Nephron progenitor cell (in vitro differentiated cells): ENCODE data around the gene MYO1E.

ENCODE experiments used
- DNase-seq: peaks from one replicate; pipeline ENCODE4 v3.0.0; 2021
- H3K27ac Mint-ChIP-seq: 2 replicates; pipeline ENCODE4 v1.8.0; 2021; ENCODE audit warnings: mild to moderate bottlenecking, moderate library complexity, mixed read lengths
- H3K27me3 Mint-ChIP-seq: 2 replicates; pipeline ENCODE4 v1.8.0; 2021; ENCODE audit warnings: mild to moderate bottlenecking, low read depth, mixed read lengths; ENCODE audit not compliant: poor library complexity
- H3K36me3 Mint-ChIP-seq: 2 replicates; pipeline ENCODE4 v1.8.0; 2021; ENCODE audit warnings: low read depth, mixed read lengths
- H3K4me1 Mint-ChIP-seq: 2 replicates; pipeline ENCODE4 v1.8.0; 2021; ENCODE audit warnings: mixed read lengths
- H3K4me3 Mint-ChIP-seq: 2 replicates; pipeline ENCODE4 v1.8.0; 2021; ENCODE audit warnings: mild to moderate bottlenecking, moderate library complexity, mixed read lengths
- H3K9me3 Mint-ChIP-seq: 2 replicates; pipeline ENCODE4 v1.8.0; 2021; ENCODE audit warnings: mild to moderate bottlenecking, moderate library complexity, mixed read lengths
- TF ChIP-seq, protein P1 (sequence below): fragments of 200-600 bp; sonication (generic); IDR thresholded peaks from 2 replicates; pipeline ENCODE4 v1.5.0; 2021; ENCODE audit warnings: antibody characterized with exemption

MYO1E gene

DNA sequence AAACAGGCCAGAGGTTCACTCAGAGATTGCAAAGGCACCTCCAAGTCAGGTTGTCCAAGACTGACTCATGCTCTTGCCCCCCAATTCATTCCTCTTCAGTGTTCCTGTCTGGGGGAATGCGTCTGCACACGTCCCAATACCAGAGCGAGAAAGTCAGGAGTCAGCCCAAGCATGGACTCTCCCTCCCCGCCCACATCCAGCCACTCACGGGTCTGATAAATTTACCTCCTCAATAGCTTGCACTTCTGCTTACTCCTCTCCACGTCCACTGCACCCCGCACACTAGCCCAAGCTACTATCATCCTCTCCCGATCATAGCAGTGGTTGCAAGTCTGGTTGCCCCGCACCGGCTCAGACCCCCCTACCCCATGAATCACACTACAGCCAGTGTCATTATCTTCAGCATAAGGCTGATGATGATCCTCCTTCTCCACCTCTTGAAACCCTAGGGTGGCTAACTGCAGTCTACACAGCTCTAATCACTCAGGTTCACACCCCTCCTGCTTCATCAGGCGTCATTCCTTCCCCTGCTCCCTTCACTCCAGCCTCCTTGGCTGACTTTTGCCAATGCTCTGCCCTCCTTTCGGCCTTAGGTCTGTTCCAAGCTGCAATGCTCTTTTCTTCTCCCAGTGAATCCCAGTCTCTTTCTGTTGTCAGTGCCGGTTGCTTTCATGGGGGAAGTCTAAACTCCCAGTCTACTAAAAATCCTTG lies 27.6 kb upstream of the MYO1E start:
- peak overlapping the region; percentile 9 for H3K4me3 Mint-ChIP-seq
- peak overlapping the region; percentile 89 for H3K27ac Mint-ChIP-seq
- TF ChIP-seq, protein P1, sequence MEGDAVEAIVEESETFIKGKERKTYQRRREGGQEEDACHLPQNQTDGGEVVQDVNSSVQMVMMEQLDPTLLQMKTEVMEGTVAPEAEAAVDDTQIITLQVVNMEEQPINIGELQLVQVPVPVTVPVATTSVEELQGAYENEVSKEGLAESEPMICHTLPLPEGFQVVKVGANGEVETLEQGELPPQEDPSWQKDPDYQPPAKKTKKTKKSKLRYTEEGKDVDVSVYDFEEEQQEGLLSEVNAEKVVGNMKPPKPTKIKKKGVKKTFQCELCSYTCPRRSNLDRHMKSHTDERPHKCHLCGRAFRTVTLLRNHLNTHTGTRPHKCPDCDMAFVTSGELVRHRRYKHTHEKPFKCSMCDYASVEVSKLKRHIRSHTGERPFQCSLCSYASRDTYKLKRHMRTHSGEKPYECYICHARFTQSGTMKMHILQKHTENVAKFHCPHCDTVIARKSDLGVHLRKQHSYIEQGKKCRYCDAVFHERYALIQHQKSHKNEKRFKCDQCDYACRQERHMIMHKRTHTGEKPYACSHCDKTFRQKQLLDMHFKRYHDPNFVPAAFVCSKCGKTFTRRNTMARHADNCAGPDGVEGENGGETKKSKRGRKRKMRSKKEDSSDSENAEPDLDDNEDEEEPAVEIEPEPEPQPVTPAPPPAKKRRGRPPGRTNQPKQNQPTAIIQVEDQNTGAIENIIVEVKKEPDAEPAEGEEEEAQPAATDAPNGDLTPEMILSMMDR: no peak

DNA sequence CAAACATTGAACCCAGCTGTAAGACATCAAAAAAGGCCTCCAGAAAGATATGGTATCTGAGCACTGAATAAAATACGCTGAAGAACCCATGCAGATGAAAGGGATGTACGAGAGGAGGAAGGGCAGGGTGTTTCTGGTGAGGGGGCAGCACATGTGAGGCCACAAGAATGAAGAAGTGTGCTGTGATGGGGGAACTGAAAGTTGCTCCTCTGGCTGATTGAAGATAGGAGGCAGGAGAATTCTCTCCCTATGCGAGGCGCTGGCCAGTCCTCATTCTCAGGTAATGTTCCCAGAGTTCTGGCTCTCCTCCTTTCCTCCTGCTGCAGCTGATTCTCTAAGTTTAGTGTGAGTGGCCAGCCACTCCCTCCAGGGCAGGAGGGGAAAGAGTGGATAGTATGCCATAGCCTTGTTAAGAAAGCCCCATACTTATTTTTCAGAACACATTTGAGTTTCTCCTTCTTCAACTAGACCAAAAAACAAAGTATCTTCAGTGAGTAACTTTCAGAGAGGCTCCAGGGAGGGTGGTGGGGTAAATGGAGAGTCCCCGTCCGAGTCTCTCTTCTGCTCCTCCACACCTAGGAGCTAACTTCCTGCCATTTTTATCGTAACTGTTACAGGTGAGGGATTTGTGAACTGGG lies 26.9 kb upstream of the MYO1E start:
- no peaks in the 10 kb centered on the region for H3K36me3 Mint-ChIP-seq
- TF ChIP-seq, protein P1: no peak
- H3K4me3 Mint-ChIP-seq: no peak overlapping the region
- H3K27me3 Mint-ChIP-seq: peaks cover 8% of the 10 kb centered on the region
- H3K9me3 Mint-ChIP-seq: no peaks in the 10 kb centered on the region
- peaks cover 58% of the 10 kb centered on the region for H3K4me1 Mint-ChIP-seq
- no peak overlapping the region for H3K27ac Mint-ChIP-seq
- DNase-seq: no peak

More for the DNA sequence above, 27.6 kb upstream of the MYO1E start:
- no peaks in the 10 kb centered on the region for H3K36me3 Mint-ChIP-seq
- no peaks in the 10 kb centered on the region for H3K9me3 Mint-ChIP-seq
- H3K27me3 Mint-ChIP-seq: peaks cover 10% of the 10 kb centered on the region
- no peak for DNase-seq
- peaks cover 58% of the 10 kb centered on the region for H3K4me1 Mint-ChIP-seq

DNA sequence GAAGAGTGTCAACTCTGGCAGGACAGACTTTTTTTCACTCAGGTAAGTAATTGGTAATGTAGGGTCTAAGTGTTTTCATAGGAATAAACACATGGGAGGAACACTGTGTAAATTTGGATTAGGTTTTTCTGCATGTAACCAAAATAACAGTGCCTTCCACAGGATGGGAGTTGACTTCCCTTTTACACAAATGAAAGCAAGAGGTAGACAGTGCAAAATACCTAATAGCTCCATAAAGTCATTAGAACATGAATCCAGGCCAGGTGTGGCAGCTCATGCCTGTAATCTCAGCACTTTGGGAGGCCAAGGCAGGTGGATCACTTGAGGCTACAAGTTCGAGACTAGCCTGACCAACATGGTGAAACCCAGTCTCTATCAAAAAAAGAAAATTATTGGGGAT lies 25.5 kb upstream of the MYO1E start:
- Mint-ChIP-seq H3K36me3 (no peaks in the 10 kb centered on the region), H3K27ac (no peak overlapping the region), H3K4me1 (peaks cover 53% of the 10 kb centered on the region), H3K27me3 (peaks cover 4% of the 10 kb centered on the region), H3K4me3 (no peak overlapping the region), H3K9me3 (no peaks in the 10 kb centered on the region)
- TF ChIP-seq, protein P1: no peak
- no peak for DNase-seq

DNA sequence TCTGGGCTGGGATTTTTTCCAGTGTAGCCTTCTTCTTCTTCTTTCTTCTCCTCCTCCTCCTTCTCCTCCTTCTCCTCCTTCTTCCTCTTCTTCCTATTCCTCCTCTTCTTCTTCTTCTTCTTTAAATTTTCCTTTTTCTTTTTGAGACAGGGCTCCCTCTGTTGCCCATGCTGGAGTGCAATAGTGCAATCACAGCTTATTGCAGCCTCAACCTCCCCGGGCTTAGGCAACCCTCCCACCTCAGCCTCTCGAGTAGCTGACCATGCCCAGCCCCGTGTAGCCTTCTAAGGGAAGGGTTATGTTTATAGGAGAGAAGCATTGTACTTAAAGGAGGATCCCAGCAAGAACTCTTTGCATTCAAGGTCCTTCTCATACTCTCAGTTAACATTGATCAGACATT lies 24.0 kb upstream of the MYO1E start:
- Mint-ChIP-seq H3K4me1 (peaks cover 50% of the 10 kb centered on the region), H3K27me3 (peaks cover 6% of the 10 kb centered on the region), H3K4me3 (no peak overlapping the region), H3K36me3 (no peaks in the 10 kb centered on the region), H3K9me3 (no peaks in the 10 kb centered on the region), H3K27ac (no peak overlapping the region)
- TF ChIP-seq, protein P1: no peak
- no peak for DNase-seq

DNA sequence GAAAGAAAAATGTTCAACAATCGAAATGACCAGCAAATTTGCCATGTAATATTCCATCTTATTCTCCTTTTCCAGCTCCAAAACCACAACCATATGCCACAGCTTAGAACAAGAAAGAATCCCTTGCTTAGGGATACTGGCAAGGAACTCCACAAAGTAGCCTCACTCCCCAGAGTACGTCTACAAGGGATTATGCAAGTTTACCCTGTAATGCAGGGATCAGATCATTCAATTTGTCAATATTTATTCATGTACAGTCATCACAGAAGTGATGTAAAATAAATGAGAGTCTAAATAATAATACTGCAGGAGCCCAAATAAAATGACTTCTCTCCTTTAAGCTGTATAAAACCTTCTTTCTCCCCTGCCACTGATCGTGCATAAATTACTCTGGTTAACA lies 23.5 kb upstream of the MYO1E start:
- H3K9me3 Mint-ChIP-seq: no peaks in the 10 kb centered on the region
- H3K27ac Mint-ChIP-seq: peak overlapping the region; percentile 74
- H3K4me3 Mint-ChIP-seq: no peak overlapping the region
- TF ChIP-seq, protein P1: no peak
- peaks cover 6% of the 10 kb centered on the region for H3K27me3 Mint-ChIP-seq
- H3K36me3 Mint-ChIP-seq: no peaks in the 10 kb centered on the region
- no peak for DNase-seq
- H3K4me1 Mint-ChIP-seq: peaks cover 45% of the 10 kb centered on the region
